Measurements from ENCODE around the gene TMED6.

Gene TMED6

GRCh38 chr16:69316595-69317034, 35.0 kb downstream of the TMED6 start:
- H3K4me3 ChIP-seq (ENCODE audit: insufficient read depth, low read length, poor library complexity, severe bottlenecking): no peak overlapping the region
- no peak overlapping the region for H3K4me2 ChIP-seq (ENCODE audit: low read depth, low read length, poor library complexity, severe bottlenecking)
- no peak overlapping the region for H3K9ac ChIP-seq (ENCODE audit: low read length)
- no peaks in the 10 kb centered on the region for H3K9me3 ChIP-seq (ENCODE audit: insufficient read depth, low read length)
- no peaks in the 10 kb centered on the region for H3F3A ChIP-seq (ENCODE audit: insufficient read depth)
- no peak overlapping the region for H3K27ac ChIP-seq (ENCODE audit: low read depth, low read length)
- peaks cover 35% of the 10 kb centered on the region for H3K79me2 ChIP-seq (ENCODE audit: insufficient read depth, low read length)
- H3K9me2 ChIP-seq (replicated peaks; ENCODE audit: insufficient read depth, low read length): no peaks in the 10 kb centered on the region
- TF ChIP-seq EZH2phosphoT487 (conservative IDR thresholded peaks at IDR 0.05; ENCODE audit: low read length) (no peak), CTCF (IDR thresholded peaks at IDR 0.05; ENCODE audit: insufficient read depth, low read length, poor library complexity, severe bottlenecking) (no peak)
- no peaks in the 10 kb centered on the region for H3K36me3 ChIP-seq (ENCODE audit: low read length)
- no peak overlapping the region for H2AFZ ChIP-seq (ENCODE audit: low read depth, low read length, severe bottlenecking)
- H3K27me3 ChIP-seq (ENCODE audit: low read length): no peaks in the 10 kb centered on the region
- no peaks in the 10 kb centered on the region; the same call in 1 of the 2 replicates for H4K20me1 ChIP-seq (ENCODE audit: low read depth, low read length)

- H2AFZ ChIP-seq (ENCODE audit: low read depth, low read length, severe bottlenecking): no peak overlapping the region
- H3K27me3 ChIP-seq (ENCODE audit: low read length): no peaks in the 10 kb centered on the region
- no peak overlapping the region for H3K4me2 ChIP-seq (ENCODE audit: low read depth, low read length, poor library complexity, severe bottlenecking)
- no peaks in the 10 kb centered on the region for H3K36me3 ChIP-seq (ENCODE audit: low read length)
- H3K4me3 ChIP-seq (ENCODE audit: insufficient read depth, low read length, poor library complexity, severe bottlenecking): no peak overlapping the region
- no peaks in the 10 kb centered on the region for H3K9me3 ChIP-seq (ENCODE audit: insufficient read depth, low read length)
- H3K79me2 ChIP-seq (ENCODE audit: insufficient read depth, low read length): peaks cover 35% of the 10 kb centered on the region
- H3K27ac ChIP-seq (ENCODE audit: low read depth, low read length): no peak overlapping the region
- TF ChIP-seq CTCF (IDR thresholded peaks at IDR 0.05; ENCODE audit: insufficient read depth, low read length, poor library complexity, severe bottlenecking) (no peak), EZH2phosphoT487 (conservative IDR thresholded peaks at IDR 0.05; ENCODE audit: low read length) (no peak)
- no peak overlapping the region for H3K9ac ChIP-seq (ENCODE audit: low read length)
- no peaks in the 10 kb centered on the region; the same call in 1 of the 2 replicates for H4K20me1 ChIP-seq (ENCODE audit: low read depth, low read length)
- H3K9me2 ChIP-seq (replicated peaks; ENCODE audit: insufficient read depth, low read length): no peaks in the 10 kb centered on the region
- no peaks in the 10 kb centered on the region for H3F3A ChIP-seq (ENCODE audit: insufficient read depth)
Measured at GRCh38 chr16:69315486-69316311, 35.9 kb downstream of the TMED6 start.

GRCh38 chr16:69314534-69314933, 37.1 kb downstream of the TMED6 start:
- Histone ChIP-seq H3F3A (ENCODE audit: insufficient read depth) (0 out of 2 replicates have a peak, but pooled peaks cover under 1% of the 10 kb centered on the region), H3K9ac (ENCODE audit: low read length) (no peak overlapping the region), H3K27ac (ENCODE audit: low read depth, low read length) (no peak overlapping the region), H3K4me3 (ENCODE audit: insufficient read depth, low read length, poor library complexity, severe bottlenecking) (no peak overlapping the region), H3K79me2 (ENCODE audit: insufficient read depth, low read length) (peaks cover 35% of the 10 kb centered on the region), H3K36me3 (ENCODE audit: low read length) (no peaks in the 10 kb centered on the region), H2AFZ (ENCODE audit: low read depth, low read length, severe bottlenecking) (no peak overlapping the region), H3K4me2 (ENCODE audit: low read depth, low read length, poor library complexity, severe bottlenecking) (no peak overlapping the region), H4K20me1 (ENCODE audit: low read depth, low read length) (no peaks in the 10 kb centered on the region; the same call in 1 of the 2 replicates), H3K9me3 (ENCODE audit: insufficient read depth, low read length) (no peaks in the 10 kb centered on the region), H3K27me3 (ENCODE audit: low read length) (no peaks in the 10 kb centered on the region), H3K9me2 (replicated peaks; ENCODE audit: insufficient read depth, low read length) (no peaks in the 10 kb centered on the region)
- TF ChIP-seq EZH2phosphoT487 (conservative IDR thresholded peaks at IDR 0.05; ENCODE audit: low read length) (no peak), CTCF (IDR thresholded peaks at IDR 0.05; ENCODE audit: insufficient read depth, low read length, poor library complexity, severe bottlenecking) (no peak)

Data from SU-DHL-6 (cell line).